ENCODE results near the gene CCDC70.

- TF ChIP-seq POLR2A (IDR thresholded peaks at IDR 0.05; ENCODE audit: extremely low read depth, insufficient read length) (no peak), CTCF (IDR thresholded peaks at IDR 0.05; ENCODE audit: low read depth, low read length) (peak; percentile 86)
Observed at GRCh38 chr13:51844862-51845573, 16.8 kb upstream of the CCDC70 start, which contains the start of gene TMEM272.

Measured in NB4 (cell line).